Measurements from ENCODE around the gene SLC15A5.

SLC15A5 gene

DNA sequence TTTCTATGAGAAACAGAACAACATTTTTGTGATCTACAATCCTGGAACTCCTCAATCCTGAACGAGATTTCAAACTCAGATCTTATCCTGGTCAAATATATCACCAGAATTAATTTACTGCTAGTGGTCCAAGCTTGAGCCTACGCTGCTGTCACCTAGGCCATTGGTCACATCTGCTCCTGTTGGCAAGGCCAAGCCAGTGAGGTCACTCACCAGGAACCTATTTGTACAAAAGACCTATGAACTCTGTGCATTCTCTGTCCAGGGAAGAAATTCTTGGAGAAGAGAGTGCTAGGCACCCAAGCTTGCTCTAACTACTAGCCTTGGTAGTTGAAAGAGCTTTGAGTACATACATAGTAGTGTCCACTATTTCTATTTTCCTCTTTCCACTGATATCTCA lies 106.1 kb downstream of the SLC15A5 start:
- no peak for DNase-seq

DNA sequence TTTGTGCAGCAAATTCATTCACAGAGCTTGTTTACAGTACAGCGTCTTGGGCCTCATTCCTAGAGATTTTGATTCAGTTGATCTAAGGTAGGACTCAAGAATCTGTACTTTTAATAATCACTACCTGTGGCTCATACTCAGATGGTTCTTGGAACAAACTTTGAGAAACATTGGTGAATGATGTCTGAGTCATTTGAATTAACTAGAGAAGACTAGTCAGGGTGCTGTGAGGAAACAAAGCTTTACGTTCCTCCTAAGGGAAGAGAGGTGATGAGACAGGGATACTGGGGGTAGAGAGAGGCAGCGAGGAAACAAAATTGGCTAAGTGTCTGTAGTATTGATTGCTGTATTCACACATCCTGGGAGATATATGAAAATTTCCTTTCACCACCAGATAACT lies 109.4 kb downstream of the SLC15A5 start:
- no peak for DNase-seq

DNA sequence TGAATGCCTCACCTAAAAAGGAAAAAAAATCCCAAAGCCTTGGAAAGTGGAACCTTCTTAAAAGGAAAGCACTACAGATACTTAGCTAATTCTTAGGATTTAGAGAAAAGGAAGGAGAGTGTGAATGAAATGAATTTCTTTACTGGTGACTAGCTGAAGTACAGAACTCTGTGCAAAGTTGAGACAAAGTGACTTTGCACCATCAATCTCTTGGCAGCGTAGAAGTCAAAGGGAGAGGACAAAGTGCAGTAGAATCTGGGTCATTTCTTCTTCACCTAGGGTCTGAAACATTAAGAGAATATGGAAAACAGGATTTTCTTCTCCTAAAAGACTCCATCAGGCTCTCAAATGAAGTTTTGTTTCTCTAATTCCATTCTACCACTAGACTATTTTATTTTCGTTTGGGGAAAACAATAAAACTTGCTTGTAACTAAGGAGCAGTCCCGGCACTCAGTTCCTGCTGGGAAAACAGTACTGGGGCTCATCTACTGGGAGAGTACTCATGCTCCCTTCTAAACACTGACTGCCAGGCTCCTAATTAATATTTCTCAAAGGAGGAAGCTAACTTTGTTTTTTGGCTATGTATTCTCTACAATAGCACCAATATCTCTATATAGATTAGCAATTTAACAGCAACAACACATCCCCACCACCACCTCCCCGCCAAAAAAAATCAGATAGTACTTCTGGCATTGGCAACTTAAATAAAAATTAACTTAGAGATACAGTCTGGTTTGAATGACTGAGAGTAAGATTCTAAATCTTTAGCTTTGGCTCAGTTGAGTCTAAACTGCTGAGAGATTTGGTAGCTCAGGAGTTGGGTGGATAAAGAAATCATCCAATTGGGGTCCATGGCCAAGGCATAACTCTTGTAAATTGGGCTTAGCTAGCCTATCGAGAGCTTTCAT lies 110.7 kb downstream of the SLC15A5 start:
- no peak for DNase-seq

DNA sequence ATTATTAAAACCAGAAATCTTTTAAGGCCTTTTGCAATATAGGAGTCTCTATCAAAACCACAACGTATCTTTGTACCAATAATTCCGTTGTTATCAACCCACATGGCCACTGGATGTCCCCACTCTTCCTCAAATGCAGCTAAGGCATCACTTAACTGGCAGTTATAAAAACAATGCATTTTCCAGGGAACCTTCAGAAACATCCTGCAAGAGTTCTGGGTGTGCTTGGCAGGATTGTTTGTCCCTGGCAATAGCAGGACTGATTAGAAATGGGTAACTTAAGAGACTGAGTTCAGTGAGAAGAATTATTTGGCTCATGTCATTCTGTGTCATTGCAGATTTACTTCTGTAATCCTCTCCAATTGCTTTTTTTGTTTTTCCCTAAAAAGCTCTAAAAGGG lies 112.0 kb downstream of the SLC15A5 start:
- DNase-seq = peak; percentile 69

DNA sequence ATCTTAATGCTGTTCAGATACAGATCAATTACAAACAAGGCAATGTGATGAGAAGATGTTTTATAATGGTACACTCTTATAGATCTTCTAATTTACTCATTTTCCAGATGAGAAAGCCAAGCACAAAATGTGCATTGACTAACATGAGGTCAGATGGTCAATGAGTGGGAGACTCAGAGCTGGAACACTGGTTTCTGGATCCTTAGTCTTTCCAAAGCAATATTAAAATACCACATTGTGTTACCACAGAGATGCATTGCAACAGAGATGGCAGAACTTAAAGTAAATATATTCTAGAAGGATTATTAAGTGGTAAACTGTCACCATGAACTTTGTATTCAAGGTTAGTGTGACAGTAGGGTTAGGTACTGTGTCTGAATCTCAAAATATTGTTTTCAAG lies 113.6 kb downstream of the SLC15A5 start:
- DNase-seq = no peak

DNA sequence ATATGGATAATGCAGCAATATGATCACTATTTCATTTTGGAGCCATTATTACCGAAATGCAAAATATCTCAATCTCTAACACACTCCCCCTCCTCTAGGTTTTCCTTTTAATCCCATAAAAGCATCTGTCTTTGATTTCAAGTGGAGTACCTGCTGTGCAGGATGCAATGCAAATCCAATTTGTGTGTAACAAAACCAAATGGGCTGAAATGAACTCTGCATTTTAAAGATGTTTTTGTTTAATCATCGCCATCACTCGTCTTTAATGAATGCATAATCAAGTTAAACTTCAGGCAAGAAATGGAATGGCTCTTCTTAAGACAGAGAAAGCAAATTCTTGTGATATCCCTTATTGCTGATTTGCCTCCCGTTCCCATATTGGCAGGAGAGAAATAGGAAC lies 114.3 kb downstream of the SLC15A5 start:
- no peak for DNase-seq

DNA sequence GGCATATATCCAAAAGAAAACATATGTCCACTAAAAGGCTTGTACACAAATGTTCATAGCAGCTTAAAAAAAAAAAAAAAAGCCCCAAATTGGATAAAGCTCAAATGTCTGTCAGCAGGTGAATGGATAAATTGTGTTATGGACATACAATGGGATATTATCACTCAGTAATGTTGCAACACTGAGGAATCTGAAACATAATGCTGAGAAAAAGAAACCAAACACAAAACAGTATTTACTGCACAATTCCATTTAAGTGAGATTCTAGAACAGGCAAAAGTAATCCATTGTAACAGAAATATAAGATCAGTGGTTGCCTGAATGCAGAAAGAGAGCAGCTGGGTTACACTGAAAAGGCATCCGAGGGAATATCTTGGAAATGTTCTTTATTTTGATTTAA lies 117.9 kb downstream of the SLC15A5 start:
- no peak for DNase-seq

DNA sequence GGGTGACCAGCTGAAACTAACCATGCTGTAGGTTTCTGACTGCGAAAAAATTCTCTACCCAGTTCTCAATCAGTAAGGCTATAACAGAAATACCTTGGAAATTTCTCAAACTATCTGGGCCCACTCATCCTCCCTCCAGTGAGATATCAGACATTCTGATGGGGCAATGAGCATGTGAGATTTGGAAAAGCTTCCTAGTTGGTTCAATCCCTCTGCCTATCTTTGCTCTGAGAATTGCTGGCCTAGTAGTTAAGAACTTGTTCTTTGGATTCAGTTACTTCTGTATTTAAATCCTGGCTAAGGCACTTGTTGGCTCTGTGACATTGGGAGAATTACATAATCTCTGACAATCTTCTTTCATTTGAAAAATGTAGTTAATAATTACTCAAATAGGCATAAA lies 119.4 kb downstream of the SLC15A5 start:
- DNase-seq = no peak

DNA sequence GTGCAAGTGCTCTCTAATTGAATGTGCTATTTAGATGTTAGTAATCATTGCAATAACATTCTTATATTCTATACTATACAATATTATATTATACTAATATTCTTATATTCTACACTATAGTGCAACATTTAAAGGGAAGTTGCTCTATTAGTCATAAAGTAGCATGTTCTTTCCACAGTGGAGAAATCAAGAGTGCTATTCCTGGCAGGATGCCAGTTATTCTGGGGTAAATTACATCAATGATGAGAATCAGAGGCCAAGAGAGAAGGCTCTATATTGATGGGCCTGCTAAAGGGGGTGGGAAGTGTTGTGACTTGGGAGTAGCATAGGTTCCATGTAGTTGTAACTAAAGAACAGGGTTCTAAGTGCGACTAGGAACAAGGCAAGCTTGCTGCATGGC lies 121.5 kb downstream of the SLC15A5 start:
- DNase-seq = no peak

DNA sequence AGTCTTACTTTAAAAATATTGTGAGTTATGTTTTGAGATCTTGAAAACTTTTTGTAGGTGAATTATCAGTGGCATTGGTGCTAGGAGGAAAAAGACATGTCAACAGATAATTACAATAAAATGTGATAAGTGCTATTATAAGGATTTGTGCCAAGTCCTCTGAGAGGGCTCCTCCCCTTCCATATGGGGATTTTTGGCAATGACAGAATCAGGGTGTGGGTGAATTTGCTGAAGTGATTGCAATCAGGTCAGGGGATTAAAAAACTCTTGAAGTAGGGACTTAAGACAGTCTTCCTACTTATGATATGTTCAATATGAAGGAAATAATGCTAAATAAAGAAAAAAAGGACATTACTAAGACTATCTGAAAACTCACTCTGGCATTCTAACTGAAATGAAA lies 122.5 kb downstream of the SLC15A5 start:
- DNase-seq = peak; percentile 55

DNA sequence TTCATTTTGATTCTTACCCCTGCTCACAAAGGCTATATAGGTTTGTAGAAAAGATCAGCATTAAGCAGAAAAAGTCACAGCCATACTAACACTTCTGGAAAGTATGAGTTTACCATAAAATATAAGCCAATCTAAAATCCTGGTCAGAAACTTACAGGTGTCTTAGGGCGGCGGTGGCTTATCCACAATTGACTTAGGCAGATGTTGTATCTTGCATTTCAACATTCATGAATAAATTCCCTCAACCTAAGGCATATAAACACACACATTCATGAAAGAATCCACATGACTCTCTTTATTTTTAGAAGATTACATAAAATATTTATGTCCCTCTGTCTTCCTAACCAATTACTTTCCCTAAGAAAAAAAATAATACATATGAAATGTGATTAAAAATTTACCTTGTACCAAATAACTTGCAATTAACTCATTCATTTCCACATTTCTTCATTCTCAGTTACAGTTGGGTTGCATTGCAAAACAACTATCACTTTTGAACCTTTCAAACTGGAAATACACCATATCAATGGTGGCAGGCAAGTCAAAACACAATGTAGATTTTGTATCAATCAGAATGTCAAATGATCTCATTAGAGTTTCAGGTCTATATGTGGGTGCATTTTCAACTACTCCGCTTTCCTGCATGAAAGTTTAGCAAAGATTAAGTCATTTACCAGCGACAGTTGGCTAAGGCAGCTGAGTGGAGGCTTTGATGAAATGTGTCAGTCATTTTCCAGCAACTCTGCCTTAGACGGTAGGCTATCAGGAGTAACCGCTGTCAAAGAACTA lies 124.4 kb downstream of the SLC15A5 start:
- no peak for DNase-seq

DNA sequence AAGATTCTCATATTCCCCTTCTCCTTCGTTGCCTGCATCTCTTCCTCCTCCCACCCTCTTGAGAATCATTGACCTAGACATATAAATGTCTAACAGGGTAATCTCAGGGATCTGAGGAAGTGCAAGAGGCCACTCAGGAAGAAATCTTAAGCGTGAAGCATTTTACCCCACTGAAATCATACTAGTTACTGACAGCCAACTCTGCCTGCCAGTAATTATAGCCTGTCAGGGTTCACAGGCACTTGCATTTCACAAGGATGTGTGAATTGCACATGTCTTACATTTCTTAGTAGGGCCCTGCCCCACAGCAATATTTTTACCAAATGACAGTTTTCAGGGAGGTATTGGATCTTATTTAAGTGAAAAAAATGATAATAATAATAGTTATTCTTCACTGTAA lies 127.2 kb downstream of the SLC15A5 start:
- DNase-seq = no peak

DNA sequence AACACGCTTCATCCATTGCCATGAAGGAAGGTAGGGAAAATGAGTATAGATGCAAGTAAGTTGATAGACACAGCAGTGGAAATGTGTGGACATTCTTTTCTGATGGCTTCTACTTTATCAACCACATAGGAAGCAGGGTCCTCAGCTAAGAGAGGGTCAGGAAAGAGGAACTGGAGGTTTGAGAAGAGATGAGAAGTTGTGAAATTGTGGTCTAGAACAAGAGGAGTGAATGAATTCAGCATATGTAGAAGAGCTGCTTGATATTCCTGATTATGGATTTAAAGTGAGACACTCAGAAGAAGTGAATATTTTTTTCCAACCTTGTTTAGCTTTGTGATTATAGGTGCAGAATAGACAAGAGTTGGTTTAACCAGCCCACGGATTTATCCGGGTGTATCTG lies 128.5 kb downstream of the SLC15A5 start:
- DNase-seq = no peak
